PFSK-1 (cell line): ENCODE results near the gene PPP1R2B.

Experiments
- FOXP2 ChIP-seq: optimal IDR thresholded peaks from 2 replicates; pipeline ENCODE3; 2011; ENCODE audit warnings: borderline replicate concordance, control low read depth, inconsistent platforms; ENCODE audit not compliant: insufficient read depth; ENCODE audit errors: extremely low read length, extremely low read depth
- POLR2AphosphoS5 ChIP-seq: IDR thresholded peaks from 2 replicates; pipeline ENCODE4 v1.6.1; 2012; ENCODE audit warnings: low read depth, mild to moderate bottlenecking, control low read depth, low read length, moderate library complexity
- SIN3A ChIP-seq: IDR thresholded peaks from 2 replicates; pipeline ENCODE4 v1.6.1; 2012; ENCODE audit warnings: mild to moderate bottlenecking, low read length, moderate library complexity, borderline replicate concordance; ENCODE audit not compliant: insufficient read depth
- TAF1 ChIP-seq: IDR thresholded peaks from 2 replicates; pipeline ENCODE4 v1.6.1; 2012; ENCODE audit warnings: low read length, control low read depth, borderline replicate concordance; ENCODE audit not compliant: insufficient read depth
- TF ChIP-seq, protein P1 (sequence below), 2 experiments: IDR thresholded peaks; 2 replicates each; pipeline versions ENCODE4 v1.6.1 to v1.8.0; 2011 to 2012; ENCODE audit warnings: low read depth in 2 of 2, low read length in 2 of 2, control low read depth in 1 of 2, inconsistent platforms in 1 of 2, mild to moderate bottlenecking in 1 of 2, moderate library complexity in 1 of 2; ENCODE audit not compliant: insufficient read depth in 1 of 2

GRCh38 chr5:156835905-156836304 is 14.2 kb upstream of the PPP1R2B start:
- no peak for TF ChIP-seq SIN3A
- no peak for TF ChIP-seq POLR2AphosphoS5
- TF ChIP-seq, protein P1, sequence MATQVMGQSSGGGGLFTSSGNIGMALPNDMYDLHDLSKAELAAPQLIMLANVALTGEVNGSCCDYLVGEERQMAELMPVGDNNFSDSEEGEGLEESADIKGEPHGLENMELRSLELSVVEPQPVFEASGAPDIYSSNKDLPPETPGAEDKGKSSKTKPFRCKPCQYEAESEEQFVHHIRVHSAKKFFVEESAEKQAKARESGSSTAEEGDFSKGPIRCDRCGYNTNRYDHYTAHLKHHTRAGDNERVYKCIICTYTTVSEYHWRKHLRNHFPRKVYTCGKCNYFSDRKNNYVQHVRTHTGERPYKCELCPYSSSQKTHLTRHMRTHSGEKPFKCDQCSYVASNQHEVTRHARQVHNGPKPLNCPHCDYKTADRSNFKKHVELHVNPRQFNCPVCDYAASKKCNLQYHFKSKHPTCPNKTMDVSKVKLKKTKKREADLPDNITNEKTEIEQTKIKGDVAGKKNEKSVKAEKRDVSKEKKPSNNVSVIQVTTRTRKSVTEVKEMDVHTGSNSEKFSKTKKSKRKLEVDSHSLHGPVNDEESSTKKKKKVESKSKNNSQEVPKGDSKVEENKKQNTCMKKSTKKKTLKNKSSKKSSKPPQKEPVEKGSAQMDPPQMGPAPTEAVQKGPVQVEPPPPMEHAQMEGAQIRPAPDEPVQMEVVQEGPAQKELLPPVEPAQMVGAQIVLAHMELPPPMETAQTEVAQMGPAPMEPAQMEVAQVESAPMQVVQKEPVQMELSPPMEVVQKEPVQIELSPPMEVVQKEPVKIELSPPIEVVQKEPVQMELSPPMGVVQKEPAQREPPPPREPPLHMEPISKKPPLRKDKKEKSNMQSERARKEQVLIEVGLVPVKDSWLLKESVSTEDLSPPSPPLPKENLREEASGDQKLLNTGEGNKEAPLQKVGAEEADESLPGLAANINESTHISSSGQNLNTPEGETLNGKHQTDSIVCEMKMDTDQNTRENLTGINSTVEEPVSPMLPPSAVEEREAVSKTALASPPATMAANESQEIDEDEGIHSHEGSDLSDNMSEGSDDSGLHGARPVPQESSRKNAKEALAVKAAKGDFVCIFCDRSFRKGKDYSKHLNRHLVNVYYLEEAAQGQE (IDR thresholded peaks at IDR 0.05; ENCODE audit: insufficient read depth in 1 of 2, low read depth in 2 of 2, low read length in 2 of 2): no peak
- TF ChIP-seq TAF1: no peak
- no peak for TF ChIP-seq FOXP2
